K562 (cell line): ENCODE results near the gene VPS11. TPM values are rescaled to one million over a fixed set of nuclear protein-coding genes. Genes with fewer than 3 reads are reported as not detected.

ENCODE experiments used
- ATAC-seq: fragments of 200-7000 bp; cut with Tn5 transposase; 3 replicates; pipeline ENCODE4 v1.9.1; 2020; ENCODE audit warnings: moderate library complexity
- BruUV-seq: library from RNA; stranded (reverse); fragments of 400-500 nt; replicated peaks from 2 replicates; lab custom pipeline; 2021; lab: Mats Ljungman, UMichigan
- CTCF ChIA-PET: fragments of 300-600 bp; formaldehyde crosslinking; extraction: SDS; loops from one replicate; lab custom pipeline; 2021; ENCODE audit warnings: low intra/inter-chr PET ratio; lab: Yijun Ruan, JAX
- POLR2A ChIA-PET: fragments of 300-600, 350-650 bp; sonication (Branson Sonifier 250); formaldehyde crosslinking; extraction: SDS; loops from one replicate; lab custom pipeline; 2021; ENCODE audit warnings: antibody characterized with exemption, inconsistent platforms; lab: Yijun Ruan, JAX
- DNase-seq, 4 experiments: peaks; one replicate each; pipeline versions ENCODE4 v3.0.0 to v3.0.0-alpha.2; 2011 to 2018; ENCODE audit warnings: low spot score in 3 of 4, mixed read lengths in 3 of 4; ENCODE audit errors: extremely low read depth in 1 of 4
- FAIRE-seq: peaks from 2 replicates; lab custom pipeline; 2011; peaks lifted over from hg19 to GRCh38; lab: Jason Lieb, UNC
- H2AFZ ChIP-seq: 2 replicates; pipeline ENCODE4 v1.6.0; 2011; ENCODE audit warnings: low read depth, low read length, control low read depth, inconsistent platforms
- H3K27ac ChIP-seq: fragments of 200-600 bp; 3 replicates; pipeline ENCODE4 v1.8.0; 2011; ENCODE audit warnings: low read depth, mild to moderate bottlenecking, control low read depth, inconsistent platforms, low read length, moderate library complexity, mixed read lengths; ENCODE audit errors: extremely low read depth
- H3K27me3 ChIP-seq, 2 experiments: fragments of 300-600 bp in 1 of 2; 2 replicates in 1 of 2; 3 replicates in 1 of 2; pipeline versions ENCODE4 v1.6.0 to v1.8.0; 2011; ENCODE audit warnings: inconsistent platforms in 2 of 2, low read length in 2 of 2, mild to moderate bottlenecking in 1 of 2, mixed read lengths in 1 of 2, moderate library complexity in 1 of 2; ENCODE audit not compliant: control insufficient read depth in 2 of 2, insufficient read depth in 2 of 2
- H3K36me3 ChIP-seq: fragments of 300-600 bp; 3 replicates; pipeline ENCODE4 v1.8.0; 2011; ENCODE audit warnings: mild to moderate bottlenecking, low read length, inconsistent platforms; ENCODE audit not compliant: control insufficient read depth, insufficient read depth
- H3K4me1 ChIP-seq, 2 experiments: fragments of 200-600 bp in 1 of 2; replicated peaks in 1 of 2; 2 replicates in 1 of 2; 3 replicates in 1 of 2; pipeline versions ENCODE4 v1.5.1 to v1.8.0; 2011; ENCODE audit warnings: inconsistent platforms in 2 of 2, low read length in 2 of 2, mild to moderate bottlenecking in 1 of 2, mixed read lengths in 1 of 2, moderate library complexity in 1 of 2; ENCODE audit not compliant: control insufficient read depth in 2 of 2, insufficient read depth in 2 of 2
- H3K4me2 ChIP-seq: 2 replicates; pipeline ENCODE4 v1.6.1; 2011; ENCODE audit warnings: low read length, control low read depth, inconsistent platforms, mixed read lengths; ENCODE audit not compliant: insufficient read depth
- H3K4me3 ChIP-seq: fragments of 200-600 bp; sonication (generic), shearing (Covaris generic); 2 replicates; pipeline ENCODE4 v1.5.1; 2016; ENCODE audit warnings: control low read depth, inconsistent platforms
- H3K79me2 ChIP-seq: fragments of 200-600 bp; 3 replicates; pipeline ENCODE4 v1.8.0; 2011; ENCODE audit warnings: low read length, inconsistent platforms; ENCODE audit not compliant: control insufficient read depth, insufficient read depth
- H3K9ac ChIP-seq, 2 experiments: 2 replicates each; pipeline versions ENCODE4 v1.6.0 to v1.6.1; 2011; ENCODE audit warnings: low read depth in 2 of 2, low read length in 2 of 2, control low read depth in 1 of 2, inconsistent platforms in 1 of 2, mild to moderate bottlenecking in 1 of 2, mixed read lengths in 1 of 2; ENCODE audit not compliant: insufficient read depth in 1 of 2
- H3K9me1 ChIP-seq: one replicate; pipeline ENCODE4 v1.6.0; 2011; ENCODE audit warnings: inconsistent platforms, mild to moderate bottlenecking, low read length, moderate library complexity; ENCODE audit not compliant: control insufficient read depth, insufficient read depth
- H3K9me3 ChIP-seq: replicated peaks from 2 replicates; pipeline ENCODE4 v1.5.1; 2011; ENCODE audit warnings: low read depth, low read length, inconsistent platforms; ENCODE audit not compliant: control insufficient read depth, insufficient read depth
- H4K20me1 ChIP-seq: replicated peaks from 2 replicates; pipeline ENCODE4 v1.6.1; 2011; ENCODE audit warnings: low read length, inconsistent platforms, mixed read lengths; ENCODE audit not compliant: control insufficient read depth, insufficient read depth
- ARID4B ChIP-seq: sonication (generic); formaldehyde crosslinking; IDR thresholded peaks from 2 replicates; pipeline ENCODE4 v1.8.0; 2022; ENCODE audit warnings: mild to moderate bottlenecking, missing genetic modification reagents
- ATF3 ChIP-seq, 2 experiments: fragments of 450-650 bp in 1 of 2; sonication (generic) in 1 of 2; formaldehyde crosslinking in 1 of 2; IDR thresholded peaks in 1 of 2; conservative IDR thresholded peaks in 1 of 2; 2 replicates each; pipeline versions ENCODE4 v1.6.1 to v1.8.1; 2016 to 2023; ENCODE audit warnings: mild to moderate bottlenecking in 2 of 2, moderate library complexity in 2 of 2, inconsistent platforms in 1 of 2, missing genetic modification reagents in 1 of 2
- CBFA2T2 ChIP-seq: fragments of 450-650 bp; conservative IDR thresholded peaks from 2 replicates; pipeline ENCODE4 v1.6.1; 2017; ENCODE audit warnings: mild to moderate bottlenecking
- CBFA2T3 ChIP-seq: fragments of 450-650 bp; IDR thresholded peaks from 2 replicates; pipeline ENCODE4 v1.6.1; 2017
- CREB1 ChIP-seq, 2 experiments: sonication (generic) in 1 of 2; formaldehyde crosslinking in 1 of 2; IDR thresholded peaks; 2 replicates each; pipeline versions ENCODE4 v1.6.1 to v1.8.0; 2012 to 2022; ENCODE audit warnings: inconsistent platforms in 1 of 2, mild to moderate bottlenecking in 1 of 2, missing genetic modification reagents in 1 of 2, moderate library complexity in 1 of 2
- CREM ChIP-seq: IDR thresholded peaks from 2 replicates; pipeline ENCODE4 v1.6.1; 2014; ENCODE audit warnings: antibody characterized with exemption, low read depth
- DMBX1 ChIP-seq: fragments of 250-450 bp; sonication (Bioruptor Pico); IDR thresholded peaks from 2 replicates; pipeline ENCODE4 v1.8.0; 2022; ENCODE audit warnings: inconsistent platforms, mild to moderate bottlenecking, moderate library complexity, borderline replicate concordance
- FOXP1 ChIP-seq: sonication (generic); formaldehyde crosslinking; IDR thresholded peaks from 2 replicates; pipeline ENCODE4 v1.8.0; 2022; ENCODE audit warnings: mild to moderate bottlenecking, missing genetic modification reagents
- HDAC1 ChIP-seq, 2 experiments: fragments of 450-650 bp; IDR thresholded peaks; 2 replicates each; pipeline ENCODE4 v1.6.1; 2016 to 2017; ENCODE audit warnings: inconsistent platforms in 1 of 2, mild to moderate bottlenecking in 1 of 2, moderate library complexity in 1 of 2
- HDAC2 ChIP-seq: fragments of 450-650 bp; IDR thresholded peaks from 2 replicates; pipeline ENCODE4 v1.6.1; 2016; ENCODE audit warnings: mild to moderate bottlenecking
- KLF10 ChIP-seq: fragments of 250-450 bp; sonication (Bioruptor Pico); IDR thresholded peaks from 2 replicates; pipeline ENCODE4 v1.6.1; 2021; ENCODE audit warnings: matching md5 sums
- MCM3 ChIP-seq: fragments of 450-650 bp; IDR thresholded peaks from 2 replicates; pipeline ENCODE4 v1.6.1; 2016
- MTA3 ChIP-seq: fragments of 450-650 bp; formaldehyde crosslinking; IDR thresholded peaks from 2 replicates; pipeline ENCODE4 v1.6.1; 2017; ENCODE audit warnings: mild to moderate bottlenecking, borderline replicate concordance
- MYC ChIP-seq, 2 experiments: fragments of 250-450 bp in 1 of 2; sonication (Bioruptor Pico) in 1 of 2; IDR thresholded peaks; 2 replicates each; pipeline versions ENCODE4 v1.5.1 to v1.6.1; 2012 to 2021; ENCODE audit warnings: low read depth in 2 of 2, borderline replicate concordance in 1 of 2, improper control_type of control experiment in 1 of 2, low read length in 1 of 2, mild to moderate bottlenecking in 1 of 2, moderate library complexity in 1 of 2
- PHB ChIP-seq: fragments of 250-450 bp; sonication (Bioruptor Pico); IDR thresholded peaks from 2 replicates; pipeline ENCODE4 v1.5.0; 2021
- TRIM28 ChIP-seq: fragments of 450-650 bp; IDR thresholded peaks from 2 replicates; pipeline ENCODE4 v1.6.1; 2017
- ZC3H4 ChIP-seq: sonication (generic); formaldehyde crosslinking; IDR thresholded peaks from 2 replicates; pipeline ENCODE4 v1.9.0; 2021; ENCODE audit warnings: missing genetic modification reagents, borderline replicate concordance
- ZKSCAN8 ChIP-seq: fragments of 200-800 bp; sonication (Bioruptor generic); IDR thresholded peaks from 2 replicates; pipeline ENCODE4 v1.6.1; 2016; ENCODE audit warnings: missing genetic modification characterization, missing compliant biosample characterization
- WGBS: fragments of 100-300 bp; shearing (Covaris generic); methylation state at CpG from one replicate; pipeline ENCODE4 v1.1.6; 2016; ENCODE audit warnings: low coverage, mixed read lengths; ENCODE audit not compliant: insufficient coverage; ENCODE audit errors: missing lambda C conversion rate; 5-methylcytosine and 5-hydroxymethylcytosine counted together
- in situ Hi-C: fragments of 300-500 bp; cut with MboI; formaldehyde crosslinking; loops from 4 replicates; pipeline ENCODE4 v1.15.0; 2018; ENCODE audit warnings: inconsistent platforms, mixed read lengths
- intact Hi-C: fragments of 100-400 bp; cut with micrococcal nuclease; formaldehyde crosslinking; loops from 2 replicates; pipeline ENCODE4 v1.14.2; 2022
- polyA plus RNA-seq, 8 experiments: library from polyadenylated mRNA; depleted of rRNA in 4 of 8; stranded (reverse) in 5 of 8; unstranded in 3 of 8; fragments of >200 nt; fragmentation: Nextera tagmentation in 2 of 8; fragmentation: Illumina TruSeq in 1 of 8; extraction: Ambion mirVana in 2 of 8; extraction: Trizol in 1 of 8; gene quantifications; 2 replicates each; pipeline versions ENCODE4 v1.2.1 to v1.2.3, GENCODE V29; 2011 to 2014; ENCODE audit warnings: inconsistent platforms in 1 of 8, missing spikeins in 1 of 8
- total RNA-seq, 7 experiments: library from RNA; depleted of rRNA in 6 of 7; stranded (reverse); fragments of >200 nt in 6 of 7; fragmentation: Illumina TruSeq in 2 of 7; extraction: Trizol in 2 of 7; gene quantifications; 2 replicates each; pipeline versions ENCODE4 v1.2.1 to v1.2.3, GENCODE V29; 2011 to 2021; ENCODE audit warnings: low replicate concordance in 1 of 7

The VPS11 gene
- total and polyA plus RNA-seq, 9 of the 15 experiments (the other 6 are each of a cell fraction or from before 2014, with no cell fraction given), result 14.1 to 35.5 (median 27.5) TPM

- no peaks in the 10 kb centered on the region for H3K27me3 ChIP-seq
- TF ChIP-seq HDAC1 (IDR thresholded peaks at IDR 0.05) (peak in 1 of 2 experiments; percentile 83; a peak in 2 of 4 replicates), HDAC2 (peak; percentile 69; the same call in 1 of the 2 replicates), FOXP1 (CRISPR knock-in tag) (no peak), TRIM28 (no peak), MYC (IDR thresholded peaks at IDR 0.05; ENCODE audit: low read depth, low read length) (peak; percentile 40; the same call in 1 of the 2 replicates), MYC (CRISPR knock-in tag; IDR thresholded peaks at IDR 0.05; ENCODE audit: borderline replicate concordance, low read depth) (no peak), ARID4B (peak; percentile 64; the same call in 1 of the 2 replicates), ZKSCAN8 (CRISPR knock-in tag) (no peak), MTA3 (peak; percentile 83), CBFA2T2 (peak; percentile 96), MCM3 (no peak), CREB1 (IDR thresholded peaks at IDR 0.05) (0 out of 2 replicates have a peak, but pooled peaks have one; percentile 26), CREB1 (CRISPR knock-in tag; IDR thresholded peaks at IDR 0.05) (no peak), KLF10 (CRISPR knock-in tag) (no peak), CBFA2T3 (peak; percentile 97), DMBX1 (CRISPR knock-in tag) (peak; percentile 72; the same call in 1 of the 2 replicates), PHB (no peak), ZC3H4 (CRISPR knock-in tag) (no peak; the same call in 1 of the 2 replicates), CREM (peak; percentile 63; the same call in 1 of the 2 replicates), ATF3 (IDR thresholded peaks at IDR 0.05) (0 out of 2 replicates have a peak, but pooled peaks have one; percentile 8), ATF3 (CRISPR knock-in tag; conservative IDR thresholded peaks at IDR 0.05) (no peak)
Measured at GRCh38 chr11:119085437-119085847, 17.8 kb downstream of the VPS11 start.

More at GRCh38 chr11:119085437-119085847, 17.8 kb downstream of the VPS11 start:
- BruUV-seq, result TSS peak; percentile 79
- Histone ChIP-seq H3K4me3 (peak overlapping the region; percentile 79), H3K79me2 (peaks cover 54% of the 10 kb centered on the region), H3K9ac (peak overlapping the region; percentile 91 to 93), H3K4me1 (peaks cover 25 to 46% of the 10 kb centered on the region in 2 experiments; a peak in 4 of 5 replicates), H3K4me2 (peak overlapping the region; percentile 96), H4K20me1 (no peaks in the 10 kb centered on the region; the same call in 1 of the 2 replicates), H3K9me1 (no peaks in the 10 kb centered on the region), H3K36me3 (peaks cover 48% of the 10 kb centered on the region), H2AFZ (peak overlapping the region; percentile 30; the same call in 1 of the 2 replicates), H3K9me3 (no peaks in the 10 kb centered on the region), H3K27ac (peak overlapping the region; percentile 99)
- FAIRE-seq, result peak; percentile 94
- POLR2A ChIA-PET, result interaction anchor here (0.6 to 5.8 kb wide), 13 partner anchors 9 to 1258 kb away, joined by 3 to 61 read pairs (median 4); partner anchors contain the start of genes DPAGT1, HYOU1 and VPS11
- CTCF ChIA-PET, result no interaction called here
- WGBS, result under 1% methylated on average over 13 of the region's 13 CpGs
- in situ Hi-C loops (no loop called here), intact Hi-C loops (loop anchor here (2.0 to 5.0 kb wide), 2 partner anchors 19 to 68 kb away; partner anchors contain the start of genes RPS25, TRAPPC4 and VPS11)
- ATAC-seq, result peak; percentile 49
- DNase-seq, result peak; percentile 52 to 92 (median 68)
